CD14-positive monocyte (primary cell): Measurements from ENCODE around the gene GASK1B. TPM values are rescaled to one million over a fixed set of nuclear protein-coding genes. Genes with fewer than 3 reads are reported as not detected.

ENCODE experiments used
- DNase-seq, 3 donors: peaks; one replicate each; pipeline ENCODE4 v3.0.0-alpha.2; 2011 to 2022
- H2AFZ ChIP-seq: 2 replicates; pipeline ENCODE4 v1.6.0; 2012; ENCODE audit warnings: mild to moderate bottlenecking, low read depth, low read length, inconsistent platforms; ENCODE audit not compliant: insufficient read depth, poor library complexity, severe bottlenecking
- H3K27ac ChIP-seq, 2 donors: 1 replicate in 1 of 2; 2 replicates in 1 of 2; pipeline ENCODE4 v1.5.1; 2012 to 2013; ENCODE audit warnings: low read length in 2 of 2, control low read depth in 1 of 2, inconsistent platforms in 1 of 2, low read depth in 1 of 2, mild to moderate bottlenecking in 1 of 2
- H3K27me3 ChIP-seq, 2 donors: one replicate each; pipeline versions ENCODE4 v1.6.0 to v1.6.1; 2011 to 2013; ENCODE audit warnings: low read length in 2 of 2; ENCODE audit not compliant: control insufficient read depth in 2 of 2, insufficient read depth in 2 of 2
- H3K36me3 ChIP-seq, 2 donors: replicated peaks in 1 of 2; 1 replicate in 1 of 2; 2 replicates in 1 of 2; pipeline versions ENCODE4 v1.5.1 to v1.6.1; 2012 to 2013; ENCODE audit warnings: low read length in 2 of 2, control low read depth in 1 of 2, inconsistent platforms in 1 of 2, mild to moderate bottlenecking in 1 of 2; ENCODE audit not compliant: insufficient read depth in 2 of 2, control insufficient read depth in 1 of 2
- H3K4me1 ChIP-seq, 2 donors: 1 replicate in 1 of 2; 2 replicates in 1 of 2; pipeline versions ENCODE4 v1.5.1 to v1.6.1; 2012 to 2013; ENCODE audit warnings: low read length in 2 of 2, control low read depth in 1 of 2, inconsistent platforms in 1 of 2, mild to moderate bottlenecking in 1 of 2, moderate library complexity in 1 of 2; ENCODE audit not compliant: insufficient read depth in 2 of 2, control insufficient read depth in 1 of 2
- H3K4me2 ChIP-seq: replicated peaks from 2 replicates; pipeline ENCODE3; 2012; ENCODE audit warnings: low read length, moderate library complexity, mild to moderate bottlenecking; ENCODE audit not compliant: poor library complexity, severe bottlenecking; ENCODE audit errors: extremely low read depth
- H3K4me3 ChIP-seq, 3 experiments: fragments of 200-600 bp in 1 of 3; sonication (generic) in 1 of 3; replicated peaks in 1 of 3; 1 replicate in 2 of 3; 2 replicates in 1 of 3; pipeline ENCODE4 v1.5.1; 2011 to 2013; ENCODE audit warnings: low read length in 3 of 3, mild to moderate bottlenecking in 3 of 3, control low read depth in 2 of 3, low read depth in 2 of 3, inconsistent platforms in 1 of 3, moderate library complexity in 1 of 3
- H3K79me2 ChIP-seq: 2 replicates; pipeline ENCODE4 v1.6.0; 2012; ENCODE audit warnings: mild to moderate bottlenecking, control low read depth, inconsistent platforms, low read length, moderate library complexity; ENCODE audit not compliant: insufficient read depth
- H3K9ac ChIP-seq: 2 replicates; pipeline ENCODE4 v1.6.0; 2017; ENCODE audit warnings: low read length, mild to moderate bottlenecking; ENCODE audit not compliant: insufficient read depth, poor library complexity, severe bottlenecking
- H3K9me3 ChIP-seq, 2 donors: replicated peaks in 1 of 2; 1 replicate in 1 of 2; 2 replicates in 1 of 2; pipeline versions ENCODE4 v1.5.1 to v1.6.1; 2012 to 2013; ENCODE audit warnings: low read length in 2 of 2, control low read depth in 1 of 2; ENCODE audit not compliant: control insufficient read depth in 1 of 2, insufficient read depth in 1 of 2
- H4K20me1 ChIP-seq: 2 replicates; pipeline ENCODE4 v1.6.0; 2012; ENCODE audit warnings: mild to moderate bottlenecking, low read length, control low read depth, moderate library complexity; ENCODE audit not compliant: insufficient read depth
- H3K27ac Mint-ChIP-seq, 7 donors: one replicate each; pipeline ENCODE4 v1.8.0; 2020; ENCODE audit warnings: mild to moderate bottlenecking in 7 of 7, mixed read lengths in 7 of 7, moderate library complexity in 6 of 7, inconsistent platforms in 2 of 7
- H3K27me3 Mint-ChIP-seq, 3 donors: one replicate each; pipeline ENCODE4 v1.8.0; 2021 to 2022; ENCODE audit warnings: low read depth in 3 of 3, mild to moderate bottlenecking in 3 of 3, mixed read lengths in 3 of 3, moderate library complexity in 3 of 3, inconsistent platforms in 1 of 3
- H3K36me3 Mint-ChIP-seq, 2 donors: one replicate each; pipeline ENCODE4 v1.8.0; 2020; ENCODE audit warnings: mixed read lengths in 2 of 2, inconsistent platforms in 1 of 2, mild to moderate bottlenecking in 1 of 2
- H3K4me1 Mint-ChIP-seq: one replicate; pipeline ENCODE4 v1.8.0; 2020; ENCODE audit warnings: mild to moderate bottlenecking, mixed read lengths
- H3K4me3 Mint-ChIP-seq, 2 donors: one replicate each; pipeline ENCODE4 v1.8.0; 2020; ENCODE audit warnings: mild to moderate bottlenecking in 2 of 2, mixed read lengths in 2 of 2, moderate library complexity in 1 of 2
- H3K9me3 Mint-ChIP-seq, 7 donors: one replicate each; pipeline ENCODE4 v1.8.0; 2020 to 2022; ENCODE audit warnings: mixed read lengths in 7 of 7, mild to moderate bottlenecking in 6 of 7, moderate library complexity in 6 of 7, inconsistent platforms in 2 of 7
- CTCF ChIP-seq: fragments of 200-600 bp; IDR thresholded peaks from one replicate; pipeline ENCODE4 v1.8.0; 2022; ENCODE audit warnings: antibody characterized with exemption, mild to moderate bottlenecking
- WGBS: methylation state at CpG from one replicate; pipeline ENCODE4 v1.1.5; 2013; ENCODE audit warnings: missing lambda C conversion rate; ENCODE audit not compliant: insufficient coverage; 5-methylcytosine and 5-hydroxymethylcytosine counted together
- intact Hi-C, 2 donors: fragments of 100-400 bp; cut with micrococcal nuclease; formaldehyde crosslinking; loops; one replicate each; pipeline versions ENCODE4 v1.15.0 to v1.15.1; 2023
- polyA plus RNA-seq, 3 donors: library from polyadenylated mRNA; depleted of rRNA in 1 of 3; unstranded in 2 of 3; stranded (reverse) in 1 of 3; fragments of 300-500 nt in 2 of 3; fragments of >200 nt in 1 of 3; fragmentation: Illumina TruSeq in 2 of 3; gene quantifications; 1 replicate in 2 of 3; 2 replicates in 1 of 3; pipeline ENCODE4 v1.2.3, GENCODE V29; 2012 to 2021

Gene GASK1B
- polyA plus RNA-seq, 3 donors, result 34.4 to 106 (median 82.2) TPM

- no peak overlapping the region for H3K27ac ChIP-seq
- WGBS, result 84% methylated on average over 2 of the region's 3 CpGs
- H3K36me3 Mint-ChIP-seq, result peaks cover 67 to 81% of the 10 kb centered on the region in 2 donors
- H3K79me2 ChIP-seq, result peaks cover 93% of the 10 kb centered on the region
- H3K4me1 ChIP-seq, result no peaks in the 10 kb centered on the region
- H3K9me3 Mint-ChIP-seq, result peaks cover 0 to 13% (median 3%) of the 10 kb centered on the region in 7 donors
- peaks cover 76% of the 10 kb centered on the region for H4K20me1 ChIP-seq
- no peak overlapping the region for H2AFZ ChIP-seq
- TF ChIP-seq CTCF, result no peak
- no peaks in the 10 kb centered on the region for H3K9me3 ChIP-seq
- no peak overlapping the region for H3K4me2 ChIP-seq
- no peak for DNase-seq
- no peak overlapping the region for H3K9ac ChIP-seq
- no peak overlapping the region for H3K4me3 ChIP-seq
- H3K27ac Mint-ChIP-seq, result no peak overlapping the region
- peaks cover 14% of the 10 kb centered on the region for H3K4me1 Mint-ChIP-seq
- intact Hi-C loops, result no loop called here
- no peak overlapping the region for H3K4me3 Mint-ChIP-seq
- no peaks in the 10 kb centered on the region for H3K27me3 ChIP-seq
- no peaks in the 10 kb centered on the region for H3K27me3 Mint-ChIP-seq
- peaks cover 64 to 84% of the 10 kb centered on the region in 2 donors for H3K36me3 ChIP-seq
These were observed 25.7 kb downstream of the GASK1B start for GRCh38 chr4:158147151-158147550.

- DNase-seq, result no peak
- H2AFZ ChIP-seq, result no peak overlapping the region
- H3K79me2 ChIP-seq, result peaks cover 90% of the 10 kb centered on the region
- no peak for TF ChIP-seq CTCF
- peaks cover 65 to 80% of the 10 kb centered on the region in 2 donors for H3K36me3 Mint-ChIP-seq
- peaks cover 72% of the 10 kb centered on the region for H4K20me1 ChIP-seq
- WGBS, result no CpG with 5 or more reads among the region's 1 CpG
- intact Hi-C loops, result no loop called here
- no peaks in the 10 kb centered on the region for H3K9me3 ChIP-seq
- H3K4me1 ChIP-seq, result no peaks in the 10 kb centered on the region
- H3K27ac ChIP-seq, result no peak overlapping the region
- H3K27ac Mint-ChIP-seq, result no peak overlapping the region
- peaks cover 0 to 9% (median 5%) of the 10 kb centered on the region in 7 donors for H3K9me3 Mint-ChIP-seq
- H3K27me3 ChIP-seq, result no peaks in the 10 kb centered on the region
- no peaks in the 10 kb centered on the region for H3K27me3 Mint-ChIP-seq
- no peak overlapping the region for H3K4me3 ChIP-seq
- H3K9ac ChIP-seq, result no peak overlapping the region
- no peak overlapping the region for H3K4me3 Mint-ChIP-seq
- H3K36me3 ChIP-seq, result peaks cover 60 to 84% of the 10 kb centered on the region in 2 donors
- H3K4me2 ChIP-seq, result no peak overlapping the region
- H3K4me1 Mint-ChIP-seq, result peaks cover 14% of the 10 kb centered on the region
These were observed 26.1 kb downstream of the GASK1B start for GRCh38 chr4:158146736-158147135.
